Stimulated activated CD8-positive, alpha-beta memory T cell treated with anti-CD3 and anti-CD28 coated beads, Interleukin-4, amount 100 ng/mL, for 48 hours (primary cell): ENCODE measurements around the gene JAG1.

Source experiments
- DNase-seq: peaks from one replicate; pipeline ENCODE4 v3.0.0-alpha.2; 2020

Gene JAG1

DNA sequence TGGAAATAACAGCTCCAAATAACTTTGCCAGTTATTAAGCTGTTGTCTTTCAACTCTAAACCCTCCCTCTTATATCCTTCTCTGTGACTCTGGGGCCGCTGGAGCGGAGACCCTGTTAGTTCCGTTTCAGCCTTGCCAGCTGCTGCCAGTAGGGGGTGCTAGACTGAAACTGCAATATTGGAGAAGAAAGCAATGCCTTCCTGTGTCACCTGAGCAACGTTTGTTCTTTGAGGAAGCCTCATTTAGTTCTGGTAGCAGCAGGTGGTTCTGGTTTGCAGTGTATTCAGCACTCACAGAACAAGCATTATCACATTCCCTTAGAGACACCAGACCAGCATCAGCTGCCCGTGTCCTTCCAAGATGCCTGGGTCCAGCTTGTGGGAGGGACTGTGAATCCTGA, 22.9 kb upstream of the JAG1 start:
- peak; percentile 53 for DNase-seq

GRCh38 chr20:10689385-10689784, 15.6 kb upstream of the JAG1 start:
- DNase-seq, result no peak

GRCh38 chr20:10687895-10688294, 14.1 kb upstream of the JAG1 start:
- DNase-seq, result no peak

- DNase-seq, result no peak
Measured at GRCh38 chr20:10686356-10687133, 12.7 kb upstream of the JAG1 start.

GRCh38 chr20:10683537-10683936, 9.7 kb upstream of the JAG1 start:
- DNase-seq, result no peak

GRCh38 chr20:10682939-10683338, 9.1 kb upstream of the JAG1 start:
- no peak for DNase-seq

DNA sequence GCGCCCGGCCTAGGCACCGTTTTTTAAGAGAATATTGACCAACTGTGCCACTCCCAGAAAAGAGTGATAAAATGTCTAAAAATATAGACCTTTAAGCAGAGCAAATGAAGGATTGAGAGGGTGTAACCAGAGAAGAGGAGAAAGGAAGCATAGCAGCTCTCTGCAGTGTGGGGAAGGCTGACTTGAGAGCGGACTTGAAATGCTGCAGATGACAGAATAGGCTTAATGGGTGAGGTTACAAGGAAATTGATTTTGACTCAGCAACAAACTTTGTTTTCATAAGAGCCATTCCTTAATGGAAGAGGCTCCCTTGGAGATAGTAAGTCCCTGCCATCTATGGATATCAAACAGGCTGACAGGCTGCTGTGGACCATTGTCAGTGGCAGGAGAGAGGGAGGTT, 7.7 kb upstream of the JAG1 start:
- DNase-seq, result no peak

GRCh38 chr20:10680571-10680970, 6.8 kb upstream of the JAG1 start:
- no peak for DNase-seq

DNA sequence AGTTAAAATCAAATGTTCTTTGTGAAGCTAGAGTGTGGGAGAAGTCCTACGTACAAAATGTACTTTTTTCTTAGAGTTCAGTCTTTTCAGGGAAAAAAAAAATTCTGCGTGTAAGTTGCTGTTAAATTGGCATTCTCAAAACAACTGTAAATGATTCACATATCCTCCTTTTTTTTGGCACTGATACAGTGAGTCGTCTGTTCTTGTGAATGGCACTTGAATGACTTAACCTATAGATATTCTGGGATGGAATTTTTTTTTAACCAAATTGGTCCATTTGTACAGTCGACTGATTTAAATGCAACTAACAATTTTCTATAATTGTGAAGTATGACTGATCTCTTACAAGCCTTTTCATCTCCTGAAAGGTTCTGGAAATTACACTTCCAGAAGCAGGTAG, 5.5 kb upstream of the JAG1 start:
- no peak for DNase-seq

- no peak for DNase-seq
Measured at GRCh38 chr20:10676518-10676917, 2.7 kb upstream of the JAG1 start.

DNA sequence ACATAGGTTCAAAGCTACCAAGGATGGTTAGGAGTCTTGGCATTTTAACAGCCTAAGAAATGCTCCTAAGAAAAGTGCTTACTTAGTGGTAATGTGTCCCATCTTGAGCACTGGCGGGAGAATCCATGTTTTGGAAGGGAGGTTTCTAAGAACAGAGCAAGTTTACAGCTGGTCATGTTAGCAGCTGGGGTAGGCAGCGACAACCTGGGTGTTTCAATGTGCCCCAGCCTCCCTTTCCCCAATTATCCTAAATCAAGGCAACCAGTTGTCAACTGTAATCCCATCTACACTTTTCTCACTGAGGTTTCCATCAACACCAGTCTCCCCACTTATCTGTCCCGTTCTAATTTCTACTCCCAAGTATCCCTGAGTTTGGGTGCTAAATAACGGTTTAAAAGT, 1.6 kb upstream of the JAG1 start:
- no peak for DNase-seq

- DNase-seq, result peak; percentile 66
Measured at GRCh38 chr20:10674684-10675449, 1.1 kb upstream of the JAG1 start.

DNA sequence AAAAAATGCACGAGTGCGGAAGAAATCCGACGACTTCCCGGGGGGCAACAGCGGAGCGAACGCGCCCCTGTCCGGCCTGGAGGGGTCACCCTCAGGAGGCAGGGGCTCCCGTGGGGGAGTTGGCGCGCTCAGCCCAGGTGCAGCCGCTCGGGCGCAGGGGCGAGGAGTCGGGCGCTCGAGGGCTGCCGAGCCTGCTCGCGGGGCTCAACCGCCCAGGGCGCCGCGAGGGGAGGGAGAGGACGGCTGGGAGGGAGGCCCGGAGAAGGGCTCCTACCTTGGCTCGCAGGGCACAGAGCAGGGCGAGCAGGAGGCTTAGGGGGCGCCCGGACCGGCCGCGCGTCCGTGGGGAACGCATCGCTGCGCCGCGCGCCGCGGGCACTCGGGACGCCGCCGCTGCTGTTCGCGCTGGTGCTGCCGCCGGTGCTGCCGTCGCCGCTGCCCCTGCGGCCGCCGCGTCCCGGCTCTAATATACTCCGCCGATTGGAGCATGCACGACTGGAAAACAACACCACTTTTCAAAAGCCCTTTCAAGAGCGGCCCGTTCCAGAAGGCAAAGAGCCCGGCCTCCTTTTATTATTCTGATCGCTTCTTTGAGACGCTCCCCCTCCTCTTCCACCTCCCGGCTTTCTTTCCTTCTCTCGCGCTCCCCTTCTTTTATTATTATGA, 490 bp downstream of the JAG1 start:
- peak; percentile 37 for DNase-seq

GRCh38 chr20:10672624-10673127, 1.1 kb downstream of the JAG1 start:
- peak; percentile 75 for DNase-seq

DNA sequence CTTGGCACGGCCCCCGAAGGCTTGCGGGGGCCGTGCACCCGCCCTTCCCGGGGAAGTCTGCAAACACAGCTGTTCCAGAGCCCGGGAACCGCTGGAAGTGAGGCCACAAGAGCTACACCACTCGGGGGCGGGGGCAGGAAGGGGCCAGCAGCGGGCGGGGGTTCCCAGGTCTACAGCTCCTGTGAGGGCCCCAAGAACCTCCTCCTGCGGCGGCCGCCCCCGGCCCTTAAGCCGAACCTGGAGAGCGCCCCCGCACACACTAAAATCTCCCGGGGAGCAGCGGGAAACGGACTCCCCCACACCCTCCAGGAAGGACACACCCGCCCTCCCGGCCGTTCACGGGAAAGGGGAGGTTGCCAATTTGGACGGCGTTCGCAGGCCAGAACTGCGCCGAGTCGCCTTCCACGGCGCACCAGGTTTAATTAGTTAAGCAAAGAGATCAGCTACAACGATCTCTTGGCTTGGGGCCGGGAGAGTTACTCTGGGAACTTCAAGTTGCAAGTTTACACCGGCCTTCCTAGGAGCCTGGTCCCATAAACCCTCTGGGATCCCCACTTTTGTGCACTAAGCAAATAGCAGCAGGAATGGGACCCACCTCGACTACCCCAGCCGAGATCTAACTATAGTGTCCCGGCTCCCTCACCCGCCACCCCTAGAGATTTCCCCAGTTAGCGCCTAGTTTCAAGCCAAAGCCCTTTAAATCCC, 1.7 kb downstream of the JAG1 start:
- peak; percentile 36 for DNase-seq

DNA sequence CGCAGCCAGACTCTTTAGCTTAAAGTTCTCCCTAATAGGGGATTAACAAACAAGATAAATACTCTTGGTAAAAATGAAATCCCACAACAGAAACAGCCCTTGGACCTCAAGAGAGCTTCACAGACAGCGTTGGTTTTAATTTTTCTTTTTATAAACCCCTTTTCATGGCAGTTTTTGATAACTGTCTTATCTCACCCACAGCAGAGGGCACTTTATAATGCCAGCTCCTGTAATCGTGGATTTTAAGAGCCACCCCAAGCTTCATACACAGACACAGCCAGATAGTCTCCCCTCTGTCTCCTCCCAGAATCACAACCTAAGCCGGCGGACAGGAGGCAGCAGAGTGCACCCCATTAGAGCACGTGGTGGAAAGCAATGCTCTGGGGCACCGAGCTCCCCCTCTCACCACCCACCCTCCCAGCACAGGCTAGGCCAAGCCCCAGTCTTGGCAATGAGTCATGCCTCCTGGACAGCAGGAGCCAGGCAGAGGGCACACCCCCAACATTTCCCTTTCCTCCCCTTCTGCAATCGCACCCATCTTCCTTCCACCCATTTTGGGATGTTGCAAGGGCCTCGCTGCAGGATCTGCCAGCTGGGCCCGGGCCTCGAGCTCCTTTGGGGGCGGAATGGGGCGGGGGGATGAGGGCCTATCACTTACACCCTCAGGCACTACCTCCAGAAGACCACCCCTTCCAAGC, 2.4 kb downstream of the JAG1 start:
- DNase-seq, result peak; percentile 48

- no peak for DNase-seq
Measured at GRCh38 chr20:10670501-10671220, 3.1 kb downstream of the JAG1 start.

- no peak for DNase-seq
Measured at GRCh38 chr20:10669843-10670446, 3.9 kb downstream of the JAG1 start.

- DNase-seq, result no peak
Measured at GRCh38 chr20:10668677-10669368, 5.0 kb downstream of the JAG1 start.

DNA sequence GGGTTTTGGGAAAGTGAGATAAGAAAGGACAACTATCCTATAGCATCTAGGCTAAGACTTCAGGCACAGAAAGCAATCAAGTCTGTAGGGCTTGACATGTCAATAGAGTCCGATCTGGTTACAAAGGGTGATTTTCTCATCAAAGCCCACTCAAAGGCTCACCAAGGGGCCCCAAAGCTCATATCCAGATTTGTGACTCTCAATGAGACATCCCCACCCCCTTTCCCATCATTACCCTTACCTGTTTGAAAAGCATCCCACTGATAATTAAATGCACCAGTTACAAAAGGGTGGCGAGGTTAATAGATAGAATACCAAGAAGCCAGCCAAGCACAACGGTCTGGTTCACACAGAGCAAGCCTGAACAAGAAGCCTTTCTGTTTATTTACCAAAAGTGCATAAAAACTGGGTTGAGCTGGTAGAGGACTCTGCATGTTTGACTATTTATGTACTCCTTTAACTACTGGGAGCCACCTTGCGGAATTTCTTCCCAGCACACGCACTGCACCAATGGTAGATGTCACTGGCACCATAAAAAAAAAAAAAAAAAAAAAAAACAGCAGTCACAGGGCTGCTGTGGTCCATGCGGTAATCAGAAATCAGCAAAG, 6.1 kb downstream of the JAG1 start:
- no peak for DNase-seq
